ENCODE data around the gene PRPF8.

The PRPF8 gene

DNA sequence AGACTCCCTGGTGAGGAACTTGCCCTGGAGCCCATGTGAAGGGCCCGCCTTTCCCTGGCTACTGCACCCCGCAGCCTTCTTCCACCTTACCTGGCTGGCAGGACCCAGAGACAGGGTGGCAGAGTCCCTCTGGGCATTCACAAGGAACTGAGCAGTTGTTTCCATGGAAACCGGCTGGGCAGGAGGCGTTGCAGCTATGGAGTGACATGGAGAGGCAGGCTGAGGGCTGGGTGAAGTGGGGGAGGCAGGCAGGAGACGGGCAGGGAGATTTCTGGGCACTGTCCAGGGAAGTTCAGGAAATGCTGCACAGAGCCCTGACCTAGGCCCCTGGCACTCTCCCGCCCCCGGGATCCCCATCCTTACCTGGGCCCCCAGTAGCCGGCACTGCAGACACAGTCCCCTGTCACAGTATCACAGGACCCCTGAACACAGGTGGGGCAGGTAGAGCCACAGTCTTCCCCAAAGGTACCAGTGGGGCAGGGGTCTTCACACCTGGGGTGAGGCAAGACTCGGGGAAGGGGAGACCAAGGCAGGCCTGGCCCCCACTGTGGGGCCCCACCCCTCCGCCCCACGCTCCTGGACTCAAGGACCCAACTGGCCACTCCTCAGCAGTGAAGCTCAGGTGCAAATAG lies 45.0 kb downstream of the PRPF8 start:
- TF ChIP-seq, protein P1, sequence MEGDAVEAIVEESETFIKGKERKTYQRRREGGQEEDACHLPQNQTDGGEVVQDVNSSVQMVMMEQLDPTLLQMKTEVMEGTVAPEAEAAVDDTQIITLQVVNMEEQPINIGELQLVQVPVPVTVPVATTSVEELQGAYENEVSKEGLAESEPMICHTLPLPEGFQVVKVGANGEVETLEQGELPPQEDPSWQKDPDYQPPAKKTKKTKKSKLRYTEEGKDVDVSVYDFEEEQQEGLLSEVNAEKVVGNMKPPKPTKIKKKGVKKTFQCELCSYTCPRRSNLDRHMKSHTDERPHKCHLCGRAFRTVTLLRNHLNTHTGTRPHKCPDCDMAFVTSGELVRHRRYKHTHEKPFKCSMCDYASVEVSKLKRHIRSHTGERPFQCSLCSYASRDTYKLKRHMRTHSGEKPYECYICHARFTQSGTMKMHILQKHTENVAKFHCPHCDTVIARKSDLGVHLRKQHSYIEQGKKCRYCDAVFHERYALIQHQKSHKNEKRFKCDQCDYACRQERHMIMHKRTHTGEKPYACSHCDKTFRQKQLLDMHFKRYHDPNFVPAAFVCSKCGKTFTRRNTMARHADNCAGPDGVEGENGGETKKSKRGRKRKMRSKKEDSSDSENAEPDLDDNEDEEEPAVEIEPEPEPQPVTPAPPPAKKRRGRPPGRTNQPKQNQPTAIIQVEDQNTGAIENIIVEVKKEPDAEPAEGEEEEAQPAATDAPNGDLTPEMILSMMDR (IDR thresholded peaks at IDR 0.05; ENCODE audit: borderline replicate concordance, insufficient read depth, low read depth, low read length), result no peak
- H3K4me3 ChIP-seq (ENCODE audit: low read depth, low read length), result no peak overlapping the region

DNA sequence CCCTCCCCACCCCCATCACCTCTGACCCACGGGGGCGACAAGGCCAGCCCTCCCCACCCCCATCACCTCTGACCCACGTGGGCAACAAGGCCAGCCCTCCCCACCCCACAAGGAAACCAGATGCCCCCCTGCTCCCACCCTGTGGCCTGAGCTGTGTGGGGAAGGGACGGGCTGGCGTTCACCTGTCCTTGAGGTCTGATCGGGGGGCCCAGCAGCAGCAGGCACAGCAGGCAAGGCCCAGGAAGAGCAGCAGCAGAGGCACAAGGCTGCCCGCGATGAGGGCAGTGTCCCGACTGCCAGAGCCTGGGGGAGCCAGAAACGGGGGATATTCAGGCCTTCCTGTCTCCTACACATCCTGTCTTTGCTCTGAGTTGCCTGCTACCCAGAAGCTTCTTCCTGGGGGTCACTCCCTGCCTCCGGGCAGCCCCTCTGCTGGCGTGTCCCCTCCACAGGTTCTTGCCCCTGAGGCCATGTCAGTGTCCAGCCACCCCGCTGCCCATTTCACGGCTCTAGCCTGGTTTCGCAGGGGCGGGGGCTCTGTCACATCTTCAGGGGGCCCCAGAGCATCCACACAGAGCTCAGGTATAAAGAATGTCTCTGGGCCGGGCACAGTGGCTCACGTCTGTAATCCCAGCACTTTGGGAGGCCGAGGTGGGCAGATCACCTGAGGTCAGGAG lies 45.9 kb downstream of the PRPF8 start:
- H3K4me3 ChIP-seq (ENCODE audit: low read depth, low read length), result no peak overlapping the region
- TF ChIP-seq, protein P1 (IDR thresholded peaks at IDR 0.05; ENCODE audit: borderline replicate concordance, insufficient read depth, low read depth, low read length), result no peak

DNA sequence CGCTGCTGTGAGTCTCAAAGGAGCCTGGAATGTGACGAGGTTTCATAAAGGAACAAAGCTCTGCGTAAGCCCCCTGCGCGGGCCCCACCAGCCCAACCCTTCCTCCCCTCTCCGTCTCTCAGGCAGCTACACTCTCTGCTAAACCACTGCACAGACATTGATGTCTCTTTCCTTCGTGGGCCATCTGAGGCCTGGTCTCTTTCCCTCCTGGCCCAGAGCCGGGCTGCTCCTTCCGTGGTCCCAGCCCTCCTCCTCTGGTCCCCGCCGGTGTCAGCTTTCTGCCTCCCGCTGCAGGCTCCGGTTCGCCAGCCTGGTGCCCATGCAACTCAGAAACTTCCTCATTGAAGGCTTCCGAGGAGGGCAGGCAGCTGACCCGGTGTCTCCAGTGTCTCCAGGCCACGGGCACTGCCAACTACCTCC lies 46.5 kb downstream of the PRPF8 start:
- H3K4me3 ChIP-seq (ENCODE audit: low read depth, low read length), result no peak overlapping the region
- TF ChIP-seq, protein P1 (IDR thresholded peaks at IDR 0.05; ENCODE audit: borderline replicate concordance, insufficient read depth, low read depth, low read length), result no peak

DNA sequence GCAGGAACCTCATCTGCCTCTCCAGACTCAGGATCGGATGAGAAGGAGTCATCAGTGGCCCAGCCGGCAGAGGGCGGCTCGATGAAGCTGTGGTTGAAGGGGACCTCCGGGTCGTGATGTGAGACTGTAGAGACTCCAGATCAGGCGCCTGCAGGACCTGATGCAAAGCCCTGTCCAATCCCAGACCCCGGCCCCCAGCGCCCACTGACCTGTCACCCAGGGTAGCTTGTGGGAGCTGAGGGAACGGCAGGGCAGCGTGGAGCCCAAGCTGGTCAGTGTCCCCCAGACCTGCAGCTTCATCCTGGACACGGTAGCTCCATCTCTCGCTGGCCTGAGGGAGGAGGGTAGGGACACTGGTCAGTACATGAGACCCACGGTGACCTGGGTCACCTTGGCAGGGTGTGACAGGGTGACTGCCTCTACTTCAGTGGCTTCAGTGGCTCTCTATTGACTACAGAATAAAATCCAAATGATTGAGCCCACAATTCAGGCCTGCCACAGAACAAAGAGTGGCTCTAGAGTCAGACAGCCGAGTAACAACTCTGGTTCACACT lies 47.9 kb downstream of the PRPF8 start:
- TF ChIP-seq, protein P1 (IDR thresholded peaks at IDR 0.05; ENCODE audit: borderline replicate concordance, insufficient read depth, low read depth, low read length), result no peak
- H3K4me3 ChIP-seq (ENCODE audit: low read depth, low read length), result no peak overlapping the region

DNA sequence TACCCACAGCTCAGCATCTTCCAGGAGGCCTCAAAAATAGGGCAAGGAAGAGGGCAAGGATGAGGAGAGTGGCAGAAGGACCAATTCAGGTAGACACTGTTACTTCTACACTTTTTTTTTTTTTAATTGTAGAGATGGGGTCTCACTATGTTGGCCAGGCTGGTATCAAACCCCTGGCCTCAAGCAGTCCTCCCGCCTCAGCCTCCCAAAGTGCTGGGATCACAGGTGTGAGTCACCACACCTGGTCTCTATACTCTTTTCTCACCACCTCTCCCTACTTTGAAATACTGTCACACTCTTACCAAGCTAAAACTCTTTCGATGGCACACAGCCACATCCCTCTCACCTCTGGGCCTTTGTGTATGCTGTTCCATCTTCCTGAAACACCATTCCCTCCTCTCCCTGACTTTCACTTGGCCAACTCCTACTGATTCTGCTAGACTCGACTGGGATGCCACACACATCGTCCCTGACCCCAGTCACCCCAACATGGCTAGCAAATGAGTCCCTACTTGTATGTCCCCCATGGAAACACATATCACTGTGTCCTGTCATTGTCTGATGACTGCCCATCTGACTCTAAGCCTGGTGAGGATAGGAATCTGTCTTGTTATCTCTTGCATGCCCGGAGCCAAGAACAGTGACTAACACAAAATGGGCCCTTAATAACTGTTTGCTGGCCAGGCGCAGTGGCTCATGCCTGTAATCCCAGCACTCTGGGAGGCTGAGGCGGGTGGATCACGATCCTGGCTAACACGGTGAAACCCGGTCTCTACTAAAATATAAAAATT lies 48.8 kb downstream of the PRPF8 start:
- TF ChIP-seq, protein P1 (IDR thresholded peaks at IDR 0.05; ENCODE audit: borderline replicate concordance, insufficient read depth, low read depth, low read length), result no peak
- no peak overlapping the region for H3K4me3 ChIP-seq (ENCODE audit: low read depth, low read length)

DNA sequence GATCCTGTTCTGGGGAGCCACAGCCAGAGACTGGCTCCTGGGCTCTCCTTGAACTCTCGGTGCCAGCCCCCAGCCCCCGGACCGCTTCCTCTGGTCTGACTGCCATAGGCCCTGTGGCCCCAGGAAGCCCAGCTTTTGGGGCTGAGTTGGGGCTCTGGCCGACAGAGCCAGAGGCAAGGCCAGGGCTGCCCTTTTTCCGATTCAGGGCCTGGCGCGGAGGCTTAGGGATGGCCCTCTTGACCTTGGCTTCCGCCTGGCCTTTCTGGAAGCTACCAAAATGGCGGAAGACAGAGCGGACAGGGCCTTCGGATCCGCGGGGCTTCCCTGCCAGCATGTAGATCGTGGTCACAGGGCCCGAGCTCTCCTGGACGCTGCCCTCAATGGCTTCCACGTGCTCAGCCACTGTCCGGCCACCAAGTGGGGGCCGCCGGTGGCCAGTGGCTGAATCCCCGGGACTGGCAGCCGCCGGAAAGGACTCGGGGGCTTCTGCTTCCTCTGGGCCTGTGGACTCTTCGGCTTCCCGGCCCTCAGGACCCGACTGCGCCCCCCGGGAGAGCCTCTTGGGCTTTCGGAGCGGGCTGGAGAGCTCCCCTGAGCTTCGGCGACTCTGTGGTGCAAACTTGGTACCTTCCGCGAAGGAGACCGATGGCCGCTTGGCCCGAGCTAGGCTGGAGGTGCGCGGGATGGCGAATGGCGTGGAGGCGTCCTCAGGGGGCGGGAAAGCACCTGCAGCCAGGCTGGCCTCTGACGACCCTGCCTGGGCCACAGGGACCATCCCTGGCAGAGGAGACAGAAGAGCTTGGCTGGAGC lies 49.6 kb downstream of the PRPF8 start:
- no peak overlapping the region for H3K4me3 ChIP-seq (ENCODE audit: low read depth, low read length)
- TF ChIP-seq, protein P1 (IDR thresholded peaks at IDR 0.05; ENCODE audit: borderline replicate concordance, insufficient read depth, low read depth, low read length), result no peak
